HG03139 (cell line): ENCODE measurements around the gene KCNN1.
"Not testable (repeated sequence)": the region's sequence is repeated elsewhere in the genome, so short reads cannot be mapped to it uniquely, and the experiment has no call there.

Experiments
- ATAC-seq: cut with Tn5 transposase; IDR thresholded peaks from one replicate; pipeline ENCODE4 v1.9.1; 2021; ENCODE audit not compliant: unreplicated experiment

Gene KCNN1

GRCh38 chr19:17966550-17967256 is at the start of gene KCNN1:
Gene KCNN1 (plus strand): TSS chr19:17967107. CDS start chr19:17973889, 6,782 bp downstream.
- no peak for ATAC-seq

- ATAC-seq, result not testable (repeated sequence)
Observed at GRCh38 chr19:17918151-17918550, 48.8 kb upstream of the KCNN1 start.

- ATAC-seq, result not testable (repeated sequence)
Observed at GRCh38 chr19:17919122-17919521, 47.8 kb upstream of the KCNN1 start.

GRCh38 chr19:17920527-17920926 is 46.4 kb upstream of the KCNN1 start:
- no peak for ATAC-seq

- no peak for ATAC-seq
Observed at GRCh38 chr19:17922138-17922537, 44.8 kb upstream of the KCNN1 start.

- ATAC-seq, result no peak
Observed at GRCh38 chr19:17926044-17926443, 40.9 kb upstream of the KCNN1 start.

GRCh38 chr19:17929056-17929455 is 37.9 kb upstream of the KCNN1 start:
- ATAC-seq, result no peak

GRCh38 chr19:17931532-17932191 is 35.2 kb upstream of the KCNN1 start:
- ATAC-seq, result no peak

GRCh38 chr19:17932485-17933338 is 34.2 kb upstream of the KCNN1 start, which contains the start of gene CCDC124:
Gene CCDC124 (plus strand): TSS chr19:17933015. CDS start chr19:17936421, 3,406 bp downstream.
- ATAC-seq, result peak; percentile 71

- ATAC-seq, result no peak
Observed at GRCh38 chr19:17933414-17934129, 33.3 kb upstream of the KCNN1 start.

GRCh38 chr19:17936379-17936778 is 30.5 kb upstream of the KCNN1 start:
- no peak for ATAC-seq

- ATAC-seq, result no peak
Observed at GRCh38 chr19:17937371-17937900, 29.5 kb upstream of the KCNN1 start.

GRCh38 chr19:17938092-17938845 is 28.6 kb upstream of the KCNN1 start:
- ATAC-seq, result no peak

GRCh38 chr19:17942181-17942580 is 24.7 kb upstream of the KCNN1 start:
- no peak for ATAC-seq

- ATAC-seq, result no peak
Observed at GRCh38 chr19:17942582-17943273, 24.2 kb upstream of the KCNN1 start.

- ATAC-seq, result no peak
Observed at GRCh38 chr19:17943274-17944221, 23.4 kb upstream of the KCNN1 start.

GRCh38 chr19:17944301-17944700 is 22.6 kb upstream of the KCNN1 start:
- ATAC-seq, result no peak
